Duodenal mucosa (tissue), 2 donors: ENCODE data around the gene SLC25A45.

Experiments used
- H3K27ac ChIP-seq: one replicate; pipeline ENCODE4 v1.7.0; 2013; ENCODE audit warnings: low read depth, low read length
- H3K27me3 ChIP-seq, 2 donors: one replicate each; pipeline ENCODE4 v1.7.0; 2013; ENCODE audit warnings: low read length in 2 of 2, control low read depth in 1 of 2; ENCODE audit not compliant: insufficient read depth in 2 of 2, control insufficient read depth in 1 of 2
- H3K36me3 ChIP-seq, 2 donors: one replicate each; pipeline ENCODE4 v1.7.0; 2013; ENCODE audit warnings: low read length in 2 of 2, control low read depth in 1 of 2; ENCODE audit not compliant: insufficient read depth in 2 of 2, control insufficient read depth in 1 of 2
- H3K4me1 ChIP-seq, 2 donors: one replicate each; pipeline ENCODE4 v1.7.0; 2013; ENCODE audit warnings: low read length in 2 of 2, control low read depth in 1 of 2; ENCODE audit not compliant: insufficient read depth in 2 of 2, control insufficient read depth in 1 of 2
- H3K4me3 ChIP-seq, 2 donors: one replicate each; pipeline ENCODE4 v1.7.0; 2013; ENCODE audit warnings: low read length in 2 of 2, low read depth in 1 of 2
- H3K9ac ChIP-seq, 2 donors: one replicate each; pipeline ENCODE4 v1.7.0; 2013; ENCODE audit warnings: low read length in 2 of 2, low read depth in 1 of 2
- H3K9me3 ChIP-seq, 2 donors: one replicate each; pipeline ENCODE4 v1.7.0; 2013; ENCODE audit warnings: low read length in 2 of 2, control low read depth in 1 of 2; ENCODE audit not compliant: control insufficient read depth in 1 of 2

Gene SLC25A45

DNA sequence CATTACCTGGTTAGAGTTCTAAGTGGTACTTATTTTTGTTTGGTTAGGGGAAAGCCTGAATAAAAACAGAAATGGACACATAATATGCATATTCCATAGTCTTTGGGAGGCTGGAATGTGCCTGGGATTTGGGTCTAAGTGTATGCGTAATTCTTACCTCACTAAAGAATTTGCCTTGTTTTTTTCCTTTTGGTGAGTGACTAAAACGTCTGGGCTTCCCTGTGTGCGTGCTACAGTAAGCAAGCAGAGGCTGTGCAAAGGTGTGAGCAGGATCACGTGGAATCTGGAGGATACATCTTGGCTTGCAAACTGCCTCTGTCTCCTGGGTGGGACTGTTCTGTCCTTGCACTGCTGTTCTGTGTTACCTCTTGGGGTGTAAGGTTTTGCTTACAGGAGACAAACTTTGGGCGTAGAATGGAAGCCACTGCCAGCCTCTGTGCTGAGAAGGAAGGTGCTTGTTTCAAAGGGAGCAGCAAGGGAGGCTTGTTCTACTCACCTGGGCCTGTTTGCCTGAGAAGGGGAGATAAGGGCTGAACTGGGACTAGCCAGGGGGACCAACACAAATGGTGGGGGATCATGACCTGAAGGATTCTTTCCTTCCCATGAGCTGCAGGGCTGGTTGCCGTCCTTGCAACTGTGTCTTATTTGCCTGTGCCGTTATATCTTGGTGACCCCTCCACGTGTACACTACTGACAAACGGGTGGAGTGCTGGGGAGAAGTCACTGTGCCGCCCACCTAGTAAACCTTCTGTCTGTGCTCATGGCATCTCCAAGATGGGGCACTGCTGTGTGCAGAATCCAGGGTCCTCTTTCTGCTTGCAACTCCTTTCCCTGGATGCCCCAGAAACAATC lies 44.6 kb upstream of the SLC25A45 start:
- H3K36me3 ChIP-seq, result peaks cover 16 to 43% of the 10 kb centered on the region in 2 donors
- peak overlapping the region; percentile 100 for H3K9ac ChIP-seq
- peak overlapping the region; percentile 100 for H3K27ac ChIP-seq
- H3K4me3 ChIP-seq, result peak overlapping the region; percentile 89 to 97
- H3K9me3 ChIP-seq, result no peaks in the 10 kb centered on the region
- no peaks in the 10 kb centered on the region for H3K27me3 ChIP-seq
- peaks cover 43 to 50% of the 10 kb centered on the region in 2 donors for H3K4me1 ChIP-seq

- Histone ChIP-seq H3K9me3 (no peaks in the 10 kb centered on the region), H3K27me3 (no peaks in the 10 kb centered on the region), H3K36me3 (peaks cover 16 to 43% of the 10 kb centered on the region in 2 donors), H3K9ac (peak overlapping the region; percentile 100), H3K4me1 (peaks cover 46 to 52% of the 10 kb centered on the region in 2 donors), H3K4me3 (peak overlapping the region; percentile 89 to 97), H3K27ac (peak overlapping the region; percentile 100)
Observed at GRCh38 chr11:65425971-65426838, 43.8 kb upstream of the SLC25A45 start.

GRCh38 chr11:65425105-65425970 lies 42.9 kb upstream of the SLC25A45 start:
- Histone ChIP-seq H3K27me3 (no peaks in the 10 kb centered on the region), H3K9ac (peak overlapping the region; percentile 100), H3K9me3 (no peaks in the 10 kb centered on the region), H3K4me1 (peaks cover 49 to 52% of the 10 kb centered on the region in 2 donors), H3K27ac (peak overlapping the region; percentile 100), H3K4me3 (peak overlapping the region; percentile 89 to 97), H3K36me3 (peaks cover 16 to 43% of the 10 kb centered on the region in 2 donors)

DNA sequence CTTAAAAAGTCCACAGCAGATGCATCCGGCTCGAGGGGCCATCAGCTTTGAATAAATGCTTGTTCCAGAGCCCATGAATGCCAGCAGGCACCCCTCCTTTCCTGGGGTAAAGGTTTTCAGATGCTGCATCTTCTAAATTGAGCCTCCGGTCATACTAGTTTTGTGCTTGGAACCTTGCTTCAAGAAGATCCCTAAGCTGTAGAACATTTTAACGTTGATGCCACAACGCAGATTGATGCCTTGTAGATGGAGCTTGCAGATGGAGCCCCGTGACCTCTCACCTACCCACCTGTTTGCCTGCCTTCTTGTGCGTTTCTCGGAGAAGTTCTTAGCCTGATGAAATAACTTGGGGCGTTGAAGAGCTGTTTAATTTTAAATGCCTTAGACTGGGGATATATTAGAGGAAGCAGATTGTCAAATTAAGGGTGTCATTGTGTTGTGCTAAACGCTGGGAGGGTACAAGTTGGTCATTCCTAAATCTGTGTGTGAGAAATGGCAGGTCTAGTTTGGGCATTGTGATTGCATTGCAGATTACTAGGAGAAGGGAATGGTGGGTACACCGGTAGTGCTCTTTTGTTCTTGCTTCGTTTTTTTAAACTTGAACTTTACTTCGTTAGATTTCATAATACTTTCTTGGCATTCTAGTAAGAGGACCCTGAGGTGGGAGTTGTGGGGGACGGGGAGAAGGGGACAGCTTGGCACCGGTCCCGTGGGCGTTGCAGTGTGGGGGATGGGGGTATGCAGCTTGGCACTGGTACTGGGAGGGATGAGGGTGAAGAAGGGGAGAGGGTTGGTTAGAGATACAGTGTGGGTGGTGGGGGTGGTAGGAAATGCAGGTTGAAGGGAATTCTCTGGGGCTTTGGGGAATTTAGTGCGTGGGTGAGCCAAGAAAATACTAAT lies 42.0 kb upstream of the SLC25A45 start:
- Histone ChIP-seq H3K27ac (peak overlapping the region; percentile 100), H3K4me3 (peak overlapping the region; percentile 89 to 97), H3K9me3 (no peaks in the 10 kb centered on the region), H3K36me3 (peaks cover 16 to 43% of the 10 kb centered on the region in 2 donors), H3K9ac (peak overlapping the region; percentile 100), H3K4me1 (peaks cover 49 to 52% of the 10 kb centered on the region in 2 donors), H3K27me3 (no peaks in the 10 kb centered on the region)

DNA sequence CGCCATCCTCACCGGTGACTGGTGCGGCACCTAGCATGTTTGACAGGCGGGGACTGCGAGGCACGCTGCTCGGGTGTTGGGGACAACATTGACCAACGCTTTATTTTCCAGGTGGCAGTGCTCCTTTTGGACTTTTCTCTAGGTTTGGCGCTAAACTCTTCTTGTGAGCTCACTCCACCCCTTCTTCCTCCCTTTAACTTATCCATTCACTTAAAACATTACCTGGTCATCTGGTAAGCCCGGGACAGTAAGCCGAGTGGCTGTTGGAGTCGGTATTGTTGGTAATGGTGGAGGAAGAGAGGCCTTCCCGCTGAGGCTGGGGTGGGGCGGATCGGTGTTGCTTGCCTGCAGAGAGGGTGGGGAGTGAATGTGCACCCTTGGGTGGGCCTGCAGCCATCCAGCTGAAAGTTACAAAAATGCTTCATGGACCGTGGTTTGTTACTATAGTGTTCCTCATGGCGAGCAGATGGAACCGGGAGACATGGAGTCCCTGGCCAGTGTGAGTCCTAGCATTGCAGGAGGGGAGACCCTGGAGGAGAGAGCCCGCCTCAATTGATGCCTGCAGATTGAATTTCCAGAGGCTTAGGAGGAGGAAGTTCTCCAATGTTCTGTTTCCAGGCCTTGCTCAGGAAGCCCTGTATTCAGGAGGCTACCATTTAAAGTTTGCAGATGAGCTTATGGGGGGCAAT lies 41.2 kb upstream of the SLC25A45 start:
- Histone ChIP-seq H3K9me3 (no peaks in the 10 kb centered on the region), H3K27me3 (no peaks in the 10 kb centered on the region), H3K9ac (peak overlapping the region; percentile 100), H3K27ac (peak overlapping the region; percentile 100), H3K36me3 (peaks cover 16 to 43% of the 10 kb centered on the region in 2 donors), H3K4me1 (peaks cover 49 to 54% of the 10 kb centered on the region in 2 donors), H3K4me3 (peak overlapping the region; percentile 89 to 97)

DNA sequence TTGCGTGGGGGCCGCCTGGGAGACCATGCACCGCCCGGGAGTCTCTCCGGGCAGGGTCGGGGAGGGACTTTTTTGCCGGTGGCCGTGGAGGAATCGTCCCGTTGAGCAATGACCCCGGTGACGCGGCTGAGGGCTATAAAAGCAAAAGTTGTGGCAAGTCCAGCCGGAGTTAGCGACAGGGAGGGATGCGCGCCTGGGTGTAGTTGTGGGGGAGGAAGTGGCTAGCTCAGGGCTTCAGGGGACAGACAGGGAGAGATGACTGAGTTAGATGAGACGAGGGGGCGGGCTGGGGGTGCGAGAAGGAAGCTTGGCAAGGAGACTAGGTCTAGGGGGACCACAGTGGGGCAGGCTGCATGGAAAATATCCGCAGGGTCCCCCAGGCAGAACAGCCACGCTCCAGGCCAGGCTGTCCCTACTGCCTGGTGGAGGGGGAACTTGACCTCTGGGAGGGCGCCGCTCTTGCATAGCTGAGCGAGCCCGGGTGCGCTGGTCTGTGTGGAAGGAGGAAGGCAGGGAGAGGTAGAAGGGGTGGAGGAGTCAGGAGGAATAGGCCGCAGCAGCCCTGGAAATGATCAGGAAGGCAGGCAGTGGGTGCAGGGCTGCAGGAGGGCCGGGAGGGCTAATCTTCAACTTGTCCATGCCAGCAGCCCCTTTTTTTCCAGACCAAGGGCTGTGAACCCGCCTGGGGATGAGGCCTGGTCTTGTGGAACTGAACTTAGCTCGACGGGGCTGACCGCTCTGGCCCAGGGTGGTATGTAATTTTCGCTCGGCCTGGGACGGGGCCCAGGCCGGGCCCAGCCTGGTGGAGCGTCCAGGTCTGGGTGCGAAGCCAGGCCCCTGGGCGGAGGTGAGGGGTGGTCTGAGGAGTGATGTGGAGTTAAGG lies 40.4 kb upstream of the SLC25A45 start, which contains the start of gene NEAT1:
TSS of gene NEAT1 (plus strand) at position 166 of the 883 bp plus-strand sequence.
- peaks cover 51 to 54% of the 10 kb centered on the region in 2 donors for H3K4me1 ChIP-seq
- peak within 1 kb of the TSS; percentile 100 for H3K9ac ChIP-seq
- peak within 1 kb of the TSS; percentile 89 to 97 for H3K4me3 ChIP-seq
- H3K27me3 ChIP-seq, result no peaks in the 10 kb centered on the region
- H3K27ac ChIP-seq, result peak within 1 kb of the TSS; percentile 100
- no peaks in the 10 kb centered on the region for H3K9me3 ChIP-seq
- peaks cover 16 to 43% of the 10 kb centered on the region in 2 donors for H3K36me3 ChIP-seq

GRCh38 chr11:65421794-65422632 lies 39.6 kb upstream of the SLC25A45 start:
- peaks cover 52 to 54% of the 10 kb centered on the region in 2 donors for H3K4me1 ChIP-seq
- peaks cover 12 to 39% of the 10 kb centered on the region in 2 donors for H3K36me3 ChIP-seq
- H3K27ac ChIP-seq, result peak overlapping the region; percentile 100
- H3K27me3 ChIP-seq, result no peaks in the 10 kb centered on the region
- no peaks in the 10 kb centered on the region for H3K9me3 ChIP-seq
- H3K9ac ChIP-seq, result peak overlapping the region; percentile 100
- peak overlapping the region; percentile 89 to 97 for H3K4me3 ChIP-seq
